Measurements from ENCODE around the gene OSBPL1A. TPM values are rescaled to one million over a fixed set of nuclear protein-coding genes. Genes with fewer than 3 reads are reported as not detected.
"Not testable (repeated sequence)": the region's sequence is repeated elsewhere in the genome, so short reads cannot be mapped to it uniquely, and the experiment has no call there.

OSBPL1A gene
- total RNA-seq, 4 donors from 2014 or later: 16.1 to 80.0 (median 61.4) TPM

DNA sequence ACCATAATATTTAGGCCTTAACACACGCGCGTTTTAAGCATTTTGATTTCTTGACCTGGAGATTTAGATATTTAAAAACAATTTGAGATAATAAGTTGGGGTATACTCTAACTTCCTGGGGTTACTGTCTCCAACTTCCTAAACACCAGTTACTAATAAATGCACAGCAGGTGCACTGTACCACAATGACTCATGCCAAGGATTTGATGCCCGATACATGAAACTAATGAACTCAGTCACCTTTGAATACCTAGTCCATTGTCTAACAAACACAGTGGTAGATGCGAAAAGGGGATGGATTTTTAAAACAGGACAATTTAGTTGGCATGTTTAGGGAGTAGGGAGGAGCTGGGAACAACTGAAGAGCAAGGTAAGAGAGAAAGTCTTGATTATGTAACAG, 237.5 kb downstream of the OSBPL1A start:
- H3K36me3 ChIP-seq: peaks cover 0 to 17% (median 7%) of the 10 kb centered on the region in 4 donors
- H3K4me3 ChIP-seq: no peak overlapping the region
- no peak overlapping the region for H3K27ac ChIP-seq
- TF ChIP-seq POLR2AphosphoS5 (IDR thresholded peaks at IDR 0.05): no peak
- in situ Hi-C loops (cut with MboI; ENCODE audit: low pct_ligation_motif_present in 1 of 4, low pct_unique_long_range_greater_than_20kb in 1 of 4, low sequenced_read_pairs in 3 of 4) (no loop called here), intact Hi-C loops (cut with DNase I; ENCODE audit: low total_unique reads) (no loop called here)
- H3K9me3 ChIP-seq: no peaks in the 10 kb centered on the region
- no peak for DNase-seq
- H3K27me3 ChIP-seq: no peaks in the 10 kb centered on the region
- H3K4me1 ChIP-seq: no peaks in the 10 kb centered on the region
- WGBS, 2 donors (ENCODE audit: low coverage in 1 of 2): 91 to 98% methylated on average over 5 of the region's 5 CpGs

DNA sequence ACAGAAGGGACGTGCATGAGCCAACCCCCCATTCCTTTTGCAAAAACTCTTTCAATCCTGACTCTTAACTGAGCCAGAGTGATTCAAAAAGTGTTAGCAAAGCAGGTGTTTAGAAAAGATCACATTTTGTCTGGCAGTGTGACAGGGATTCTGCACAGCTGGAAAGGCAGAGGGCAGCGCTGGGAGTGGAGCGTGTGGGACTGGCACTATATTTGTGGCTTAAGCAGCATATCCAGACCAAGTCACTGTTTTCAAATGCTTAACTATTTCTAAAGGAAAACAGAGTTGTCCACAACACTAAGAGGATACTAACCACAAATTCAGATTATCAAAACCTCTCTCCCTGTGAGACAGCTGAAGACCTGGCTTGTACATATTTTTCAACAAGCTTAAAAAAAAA, 239.8 kb downstream of the OSBPL1A start:
- in situ Hi-C loops (cut with MboI; ENCODE audit: low pct_ligation_motif_present in 1 of 4, low pct_unique_long_range_greater_than_20kb in 1 of 4, low sequenced_read_pairs in 3 of 4) (no loop called here), intact Hi-C loops (cut with DNase I; ENCODE audit: low total_unique reads) (no loop called here)
- no peaks in the 10 kb centered on the region for H3K27me3 ChIP-seq
- 91% methylated on average over 3 of the region's 3 CpGs; no CpG with 5 or more reads in 1 of the 2 donors for WGBS, 2 donors (ENCODE audit: low coverage in 1 of 2)
- no peaks in the 10 kb centered on the region for H3K4me1 ChIP-seq
- peaks cover 0 to 17% (median 2%) of the 10 kb centered on the region in 4 donors for H3K36me3 ChIP-seq
- no peak for DNase-seq
- no peak overlapping the region for H3K4me3 ChIP-seq
- TF ChIP-seq, protein P1, sequence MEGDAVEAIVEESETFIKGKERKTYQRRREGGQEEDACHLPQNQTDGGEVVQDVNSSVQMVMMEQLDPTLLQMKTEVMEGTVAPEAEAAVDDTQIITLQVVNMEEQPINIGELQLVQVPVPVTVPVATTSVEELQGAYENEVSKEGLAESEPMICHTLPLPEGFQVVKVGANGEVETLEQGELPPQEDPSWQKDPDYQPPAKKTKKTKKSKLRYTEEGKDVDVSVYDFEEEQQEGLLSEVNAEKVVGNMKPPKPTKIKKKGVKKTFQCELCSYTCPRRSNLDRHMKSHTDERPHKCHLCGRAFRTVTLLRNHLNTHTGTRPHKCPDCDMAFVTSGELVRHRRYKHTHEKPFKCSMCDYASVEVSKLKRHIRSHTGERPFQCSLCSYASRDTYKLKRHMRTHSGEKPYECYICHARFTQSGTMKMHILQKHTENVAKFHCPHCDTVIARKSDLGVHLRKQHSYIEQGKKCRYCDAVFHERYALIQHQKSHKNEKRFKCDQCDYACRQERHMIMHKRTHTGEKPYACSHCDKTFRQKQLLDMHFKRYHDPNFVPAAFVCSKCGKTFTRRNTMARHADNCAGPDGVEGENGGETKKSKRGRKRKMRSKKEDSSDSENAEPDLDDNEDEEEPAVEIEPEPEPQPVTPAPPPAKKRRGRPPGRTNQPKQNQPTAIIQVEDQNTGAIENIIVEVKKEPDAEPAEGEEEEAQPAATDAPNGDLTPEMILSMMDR (IDR thresholded peaks at IDR 0.05): no peak
- TF ChIP-seq POLR2A (IDR thresholded peaks at IDR 0.05): no peak
- TF ChIP-seq EP300 (IDR thresholded peaks at IDR 0.05; ENCODE audit: low read depth): no peak
- no peak for TF ChIP-seq POLR2AphosphoS5 (IDR thresholded peaks at IDR 0.05)
- no peak overlapping the region for H3K27ac ChIP-seq
- H3K9me3 ChIP-seq: no peaks in the 10 kb centered on the region

DNA sequence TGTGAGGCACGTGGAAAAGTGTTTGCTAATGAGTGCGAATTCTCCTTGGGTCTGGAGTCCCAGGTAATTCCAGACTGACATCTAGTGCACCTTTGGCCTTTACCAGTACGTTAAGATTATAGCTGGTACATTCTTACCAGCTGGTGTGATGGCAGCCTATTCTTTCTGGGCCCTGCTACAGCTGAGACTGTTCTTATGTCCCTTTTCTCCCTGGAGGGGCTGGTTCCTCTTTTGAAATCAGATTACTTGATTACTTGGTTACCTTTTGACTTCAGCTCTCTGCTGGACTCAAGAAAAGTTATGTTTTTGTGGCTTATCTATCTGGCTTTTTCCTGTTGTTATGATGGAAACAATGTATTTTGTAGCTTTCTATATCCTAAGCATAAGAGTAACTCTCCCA, 244.2 kb downstream of the OSBPL1A start:
- in situ Hi-C loops (cut with MboI; ENCODE audit: low pct_ligation_motif_present in 1 of 4, low pct_unique_long_range_greater_than_20kb in 1 of 4, low sequenced_read_pairs in 3 of 4): no loop called here
- H3K27ac ChIP-seq: no peak overlapping the region
- WGBS, 2 donors (ENCODE audit: low coverage in 1 of 2): 80 to 91% methylated on average over 1 to 3 of the region's 3 CpGs
- no peaks in the 10 kb centered on the region for H3K36me3 ChIP-seq
- no peak for DNase-seq
- H3K4me3 ChIP-seq: no peak overlapping the region
- TF ChIP-seq, protein P1 (IDR thresholded peaks at IDR 0.05): no peak
- no peak for TF ChIP-seq EP300 (IDR thresholded peaks at IDR 0.05; ENCODE audit: low read depth)
- no peak for TF ChIP-seq POLR2A (IDR thresholded peaks at IDR 0.05)
- no peak for TF ChIP-seq POLR2AphosphoS5 (IDR thresholded peaks at IDR 0.05)
- no peaks in the 10 kb centered on the region for H3K9me3 ChIP-seq
- intact Hi-C loops (cut with DNase I; ENCODE audit: low total_unique reads): no loop called here
- H3K27me3 ChIP-seq: no peaks in the 10 kb centered on the region
- no peaks in the 10 kb centered on the region for H3K4me1 ChIP-seq

DNA sequence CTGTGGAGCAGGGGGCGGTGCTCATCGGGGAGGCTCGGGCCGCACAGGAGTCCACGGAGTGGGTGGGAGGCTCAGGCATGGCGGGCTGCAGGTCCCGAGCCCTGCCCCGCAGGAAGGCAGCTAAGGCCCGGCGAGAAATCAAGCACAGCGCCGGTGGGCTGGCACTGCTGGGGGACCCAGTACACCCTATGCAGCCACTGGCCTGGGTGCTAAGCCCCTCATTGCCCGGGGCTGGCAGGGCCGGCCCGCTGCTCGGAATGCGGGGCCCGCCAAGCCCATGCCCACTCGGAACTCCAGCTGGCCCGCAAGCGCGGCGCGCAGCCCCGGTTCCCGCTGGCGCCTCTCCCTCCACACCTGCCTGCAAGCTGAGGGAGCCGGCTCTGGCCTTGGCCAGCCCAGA, 248.0 kb downstream of the OSBPL1A start:
- intact Hi-C loops (cut with DNase I; ENCODE audit: low total_unique reads); H3K27ac ChIP-seq; H3K9me3 ChIP-seq; H3K27me3 ChIP-seq; DNase-seq; H3K36me3 ChIP-seq; in situ Hi-C loops (cut with MboI; ENCODE audit: low pct_ligation_motif_present in 1 of 4, low pct_unique_long_range_greater_than_20kb in 1 of 4, low sequenced_read_pairs in 3 of 4); H3K4me3 ChIP-seq; H3K4me1 ChIP-seq: not testable (repeated sequence)
- whole genome bisulfite sequencing, 2 donors (ENCODE audit: low coverage in 1 of 2): 100% methylated on average over 13 of the region's 28 CpGs; no CpG with 5 or more reads in 1 of the 2 donors

DNA sequence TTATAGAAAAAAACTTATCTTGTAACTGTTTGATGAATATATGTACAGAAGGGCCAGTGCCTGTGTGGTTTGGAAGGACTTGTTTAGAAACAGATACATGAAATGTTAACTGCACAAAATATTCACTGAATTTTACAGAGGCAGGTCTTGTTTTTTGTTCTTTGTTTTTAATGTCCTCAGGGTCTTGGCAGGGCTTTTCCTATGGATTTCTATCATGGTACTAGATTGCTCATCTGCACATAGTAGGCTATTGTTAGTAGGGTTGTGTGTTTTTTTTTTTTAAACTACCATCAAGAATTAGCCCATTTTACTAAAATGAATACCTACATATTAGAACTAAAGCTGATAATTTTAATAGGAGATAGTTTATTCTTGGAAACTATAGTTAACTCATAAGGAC, 255.2 kb downstream of the OSBPL1A start:
- no peaks in the 10 kb centered on the region for H3K27me3 ChIP-seq
- in situ Hi-C loops (cut with MboI; ENCODE audit: low pct_ligation_motif_present in 1 of 4, low pct_unique_long_range_greater_than_20kb in 1 of 4, low sequenced_read_pairs in 3 of 4) (no loop called here), intact Hi-C loops (cut with DNase I; ENCODE audit: low total_unique reads) (no loop called here)
- DNase-seq: no peak
- no peaks in the 10 kb centered on the region for H3K36me3 ChIP-seq
- no peak for TF ChIP-seq EP300 (IDR thresholded peaks at IDR 0.05; ENCODE audit: low read depth)
- no peak for TF ChIP-seq POLR2A (IDR thresholded peaks at IDR 0.05)
- no peak for TF ChIP-seq POLR2AphosphoS5 (IDR thresholded peaks at IDR 0.05)
- TF ChIP-seq, protein P1 (IDR thresholded peaks at IDR 0.05): no peak
- no peak overlapping the region for H3K27ac ChIP-seq
- H3K9me3 ChIP-seq: no peaks in the 10 kb centered on the region
- peaks cover 0 to 18% (median 5%) of the 10 kb centered on the region in 4 donors for H3K4me1 ChIP-seq
- no peak overlapping the region for H3K4me3 ChIP-seq

Measured in transverse colon (tissue), 4 donors.